ENCODE results near the gene HSBP1L1. TPM values are rescaled to one million over a fixed set of nuclear protein-coding genes. Genes with fewer than 3 reads are reported as not detected.

HSBP1L1 gene
- polyA plus RNA-seq, 4 donors, result 18.7 to 24.3 (median 20.4) TPM

DNA sequence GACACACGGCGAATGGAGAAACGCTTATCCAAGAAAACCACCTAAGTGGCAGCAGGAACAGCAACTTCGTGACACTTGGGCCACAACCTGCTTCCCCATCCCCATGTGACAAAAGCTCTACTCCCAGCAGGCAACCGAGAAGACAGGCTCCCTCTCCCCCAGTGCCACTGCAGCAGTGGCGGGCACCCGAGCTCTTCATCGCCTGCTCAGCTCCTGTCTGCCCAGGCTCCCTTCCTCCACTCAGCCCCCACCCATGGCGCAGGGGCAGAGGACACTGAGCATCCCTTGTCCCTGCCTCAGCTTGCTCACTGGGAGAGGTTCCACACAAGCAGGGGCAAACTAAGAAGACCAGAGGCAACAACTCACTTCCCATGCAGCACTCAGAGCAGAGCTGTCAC lies 35.9 kb upstream of the HSBP1L1 start:
- no peak for DNase-seq (ENCODE audit: low read depth in 4 of 4, low spot score in 3 of 4)

DNA sequence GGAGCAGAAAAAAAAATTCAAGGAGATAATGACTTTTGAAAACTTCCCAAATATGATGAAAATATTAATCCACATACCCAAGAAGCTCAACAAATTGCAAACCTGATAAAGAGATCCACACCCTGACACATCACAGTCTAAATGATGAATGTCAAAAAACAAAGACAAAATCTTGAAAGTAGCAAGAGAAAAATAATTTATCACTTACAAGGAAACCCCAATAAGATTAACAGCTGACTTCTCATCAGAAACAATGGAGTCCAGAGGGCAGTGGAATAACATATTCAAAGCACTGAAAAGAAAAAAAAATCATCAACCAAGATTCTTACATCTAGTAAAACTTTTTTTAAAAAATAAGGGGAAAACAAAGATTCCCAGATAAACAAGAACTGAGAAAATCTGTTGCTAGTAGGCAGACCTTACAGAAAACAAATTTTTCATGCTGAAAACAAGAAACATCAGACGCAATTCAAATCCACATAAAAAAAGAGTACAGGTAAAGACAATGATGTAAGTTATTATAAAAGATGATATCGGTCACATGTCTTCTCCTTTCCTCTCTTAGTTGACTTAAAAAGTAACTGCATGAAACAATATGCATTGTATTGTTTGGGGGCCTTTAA lies 34.3 kb upstream of the HSBP1L1 start:
- DNase-seq (ENCODE audit: low read depth in 4 of 4, low spot score in 3 of 4), result no peak

DNA sequence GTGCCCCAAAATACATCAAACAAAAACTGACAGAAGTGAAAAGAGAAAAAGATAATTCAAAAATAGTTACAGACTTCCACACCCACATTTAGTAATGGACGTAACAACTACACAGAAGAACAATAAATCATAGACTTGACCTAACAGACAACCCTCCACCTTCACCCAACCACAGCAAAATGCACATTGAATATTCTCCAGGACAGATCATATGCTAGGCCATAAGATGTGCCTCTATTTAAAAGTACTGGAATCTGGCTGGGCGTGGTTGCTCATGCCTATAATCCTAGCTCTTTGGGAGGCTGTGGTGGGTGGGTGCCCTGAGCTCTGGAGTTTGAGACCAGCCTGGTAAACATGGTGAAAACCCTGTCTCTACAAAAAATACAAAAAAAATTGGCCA lies 33.0 kb upstream of the HSBP1L1 start:
- DNase-seq (ENCODE audit: low read depth in 4 of 4, low spot score in 3 of 4), result no peak

DNA sequence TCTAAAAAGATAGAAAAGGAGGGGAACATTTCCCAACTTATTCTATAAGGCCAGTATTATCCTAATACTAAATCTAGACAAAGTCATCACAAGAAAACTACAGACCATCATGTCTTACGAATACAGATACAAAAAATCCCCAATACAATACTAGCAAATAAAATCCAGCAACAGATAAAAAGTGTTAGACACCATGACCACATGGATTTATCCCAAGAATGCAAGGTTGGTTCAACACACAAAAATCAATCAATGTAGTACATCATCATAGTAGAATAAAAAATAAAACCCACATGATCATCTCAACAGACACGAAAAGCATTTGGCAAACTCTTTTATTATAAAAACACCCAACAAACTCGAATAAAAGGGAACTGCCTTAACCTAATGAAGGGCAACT lies 31.5 kb upstream of the HSBP1L1 start:
- DNase-seq (ENCODE audit: low read depth in 4 of 4, low spot score in 3 of 4), result no peak

DNA sequence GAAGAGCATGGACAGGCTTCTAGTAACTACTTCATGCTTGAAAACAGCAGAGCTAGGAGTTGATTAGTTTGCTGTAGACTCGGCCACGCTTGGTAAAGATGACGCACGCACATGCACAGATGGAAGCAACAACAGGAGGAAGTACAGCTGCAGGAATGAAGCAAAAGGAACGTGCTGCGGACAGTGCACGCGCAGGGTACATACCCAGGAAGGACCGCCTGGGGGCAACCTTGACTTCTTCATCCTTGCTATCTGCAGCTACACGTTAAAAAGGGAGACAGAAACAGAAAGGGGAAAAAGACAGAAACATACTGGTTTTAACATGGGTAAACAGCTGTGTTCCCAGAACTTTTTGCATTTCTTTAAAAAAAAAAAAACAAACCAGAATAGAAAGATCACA lies 30.7 kb upstream of the HSBP1L1 start:
- DNase-seq (ENCODE audit: low read depth in 4 of 4, low spot score in 3 of 4), result no peak

DNA sequence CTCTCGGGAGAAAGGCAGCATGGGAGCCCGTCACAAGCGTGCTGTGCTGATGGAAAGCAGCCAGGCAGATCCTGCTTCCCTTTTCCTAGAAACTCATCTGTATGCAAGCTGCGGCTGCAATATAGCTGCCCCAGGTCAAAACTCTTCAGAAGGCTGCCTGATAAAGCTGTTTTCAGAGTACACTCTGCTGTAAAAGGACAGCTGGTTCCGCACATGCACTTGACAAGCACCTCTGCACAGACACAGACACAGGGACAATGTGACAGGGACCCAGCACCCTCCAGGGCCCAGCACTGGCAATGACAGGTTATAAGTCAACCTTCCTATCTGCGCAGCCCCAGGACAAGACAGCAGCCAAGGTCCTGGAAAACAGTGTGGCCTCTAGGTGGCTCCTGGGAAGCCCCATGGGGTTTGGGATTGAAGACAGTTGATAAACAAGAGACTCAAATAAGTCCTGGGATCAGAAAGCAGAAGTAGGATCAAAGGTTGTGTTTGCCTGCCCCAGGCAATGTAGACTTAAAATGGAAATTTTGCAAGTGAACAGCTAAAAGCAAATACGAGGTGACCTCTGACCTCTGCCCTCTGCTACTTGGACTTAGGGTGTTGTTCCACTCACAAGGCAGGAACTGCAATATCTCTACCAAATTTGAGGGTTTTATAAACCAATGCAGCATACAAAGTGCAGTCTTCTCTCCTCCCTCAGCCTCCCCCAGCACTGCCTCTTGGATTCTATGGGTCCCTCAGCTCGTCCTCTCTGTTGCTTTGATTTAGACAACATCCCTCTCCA lies 29.9 kb upstream of the HSBP1L1 start:
- DNase-seq (ENCODE audit: low read depth in 4 of 4, low spot score in 3 of 4), result no peak

DNA sequence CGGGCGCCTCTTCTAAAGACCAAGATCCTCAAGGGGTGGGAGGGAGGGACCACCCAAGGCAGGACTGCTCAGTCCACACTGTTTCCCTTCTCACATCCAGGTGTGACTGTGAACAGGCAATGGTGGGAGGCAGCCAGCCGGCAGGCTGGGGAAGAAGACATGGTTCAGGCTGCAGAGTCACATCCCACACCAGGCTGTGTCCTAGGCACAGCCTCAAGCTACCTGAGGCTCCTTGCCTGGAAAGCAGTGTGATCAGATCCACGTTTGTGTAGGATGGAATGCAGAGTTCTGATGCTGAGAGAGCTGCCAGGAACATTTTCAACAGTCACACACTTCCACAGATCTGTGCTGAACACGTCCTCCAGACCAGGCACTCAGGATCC lies 29.4 kb upstream of the HSBP1L1 start:
- DNase-seq (ENCODE audit: low read depth in 4 of 4, low spot score in 3 of 4), result no peak

DNA sequence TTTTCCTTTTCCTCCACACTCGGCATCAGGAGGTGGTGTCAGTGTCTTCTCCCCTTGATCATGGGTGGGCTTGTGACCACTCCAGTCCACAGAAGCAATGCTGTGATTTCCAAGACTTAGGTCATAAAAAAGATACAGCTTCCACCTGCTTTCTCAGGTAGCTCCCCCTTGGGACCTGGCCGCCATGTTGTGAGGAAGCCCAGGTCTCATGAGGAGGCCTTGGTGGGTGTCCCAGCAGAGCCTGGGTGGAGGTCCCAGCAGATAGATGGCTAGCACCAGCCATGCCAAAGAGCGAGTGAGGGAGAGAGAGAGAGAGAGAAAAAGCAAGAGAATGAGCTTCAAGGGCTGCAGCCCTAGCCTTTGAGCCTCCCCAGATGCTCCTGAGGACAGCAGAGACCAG lies 28.9 kb upstream of the HSBP1L1 start:
- DNase-seq (ENCODE audit: low read depth in 4 of 4, low spot score in 3 of 4), result no peak

DNA sequence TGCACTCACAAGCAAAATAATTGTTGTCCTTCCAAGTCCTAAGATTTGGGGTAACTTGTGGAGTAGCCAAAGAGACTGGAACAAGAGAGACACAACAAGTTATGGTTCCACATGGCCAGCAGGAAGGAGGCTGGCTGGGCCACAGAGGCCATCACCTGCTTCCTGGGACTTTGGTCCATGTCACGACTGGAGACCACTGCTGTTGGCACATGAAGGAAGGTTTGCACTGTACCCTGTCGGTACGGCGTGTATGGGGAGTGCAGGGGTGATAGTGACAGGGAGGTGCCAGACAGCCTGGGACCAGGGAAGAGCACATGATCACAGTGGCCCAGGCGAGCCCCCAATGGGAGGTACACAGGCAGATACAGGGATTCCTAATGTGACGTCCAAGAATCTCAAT lies 28.5 kb upstream of the HSBP1L1 start:
- DNase-seq (ENCODE audit: low read depth in 4 of 4, low spot score in 3 of 4), result no peak

DNA sequence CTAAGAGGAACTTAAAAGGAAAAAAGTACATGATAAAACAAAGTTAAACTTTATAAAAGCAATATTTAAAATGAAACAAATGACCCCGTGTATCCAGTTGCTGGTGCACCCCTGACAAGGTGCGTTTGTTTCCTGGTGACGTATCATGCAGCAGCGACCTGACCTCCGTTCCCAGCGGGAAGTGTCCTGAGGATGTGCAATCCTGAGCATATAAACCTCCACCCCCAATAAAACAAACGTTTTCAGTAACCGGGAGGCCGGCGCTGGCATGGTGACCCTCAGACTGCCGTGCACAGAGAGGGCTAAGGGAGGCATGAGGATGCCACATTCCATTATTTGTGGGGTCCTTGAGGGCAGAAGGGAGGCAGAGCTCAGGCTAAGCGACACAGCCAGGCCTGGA lies 27.8 kb upstream of the HSBP1L1 start:
- no peak for DNase-seq (ENCODE audit: low read depth in 4 of 4, low spot score in 3 of 4)

DNA sequence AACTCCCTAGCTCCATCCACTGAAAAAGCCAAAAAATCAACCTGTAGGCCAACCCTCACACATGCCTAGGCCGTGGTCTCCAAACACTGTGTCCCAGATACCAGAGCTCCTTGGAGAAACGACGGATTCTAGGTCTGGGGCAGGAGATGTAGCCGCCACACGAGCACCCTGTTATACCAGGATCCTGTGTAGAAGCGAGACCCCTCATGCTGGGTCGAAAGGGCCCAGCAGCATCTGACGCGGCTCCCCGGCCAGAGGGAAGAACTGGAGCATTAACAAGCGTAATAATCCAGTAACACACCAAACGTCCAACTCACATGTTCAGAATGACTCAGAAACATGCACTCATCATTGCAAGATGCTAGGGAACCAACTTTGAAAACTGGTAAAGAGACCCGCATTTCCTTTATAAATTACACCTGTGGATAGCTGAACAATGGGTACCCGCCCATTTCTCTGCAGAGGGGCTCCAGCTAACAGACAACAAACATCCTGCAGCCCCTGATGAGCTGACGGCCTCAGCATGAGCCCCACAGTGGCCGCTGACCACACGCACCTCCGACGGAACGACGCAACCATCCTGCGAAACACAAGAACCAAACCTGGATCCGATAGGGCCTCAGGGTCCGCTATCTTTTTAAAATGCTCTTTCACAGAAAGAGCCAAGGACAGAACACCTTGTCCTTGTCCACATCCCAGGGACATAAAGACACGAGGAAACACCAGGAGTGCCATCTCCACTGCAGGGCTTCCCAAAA lies 27.2 kb upstream of the HSBP1L1 start:
- DNase-seq (ENCODE audit: low read depth in 4 of 4, low spot score in 3 of 4), result no peak

DNA sequence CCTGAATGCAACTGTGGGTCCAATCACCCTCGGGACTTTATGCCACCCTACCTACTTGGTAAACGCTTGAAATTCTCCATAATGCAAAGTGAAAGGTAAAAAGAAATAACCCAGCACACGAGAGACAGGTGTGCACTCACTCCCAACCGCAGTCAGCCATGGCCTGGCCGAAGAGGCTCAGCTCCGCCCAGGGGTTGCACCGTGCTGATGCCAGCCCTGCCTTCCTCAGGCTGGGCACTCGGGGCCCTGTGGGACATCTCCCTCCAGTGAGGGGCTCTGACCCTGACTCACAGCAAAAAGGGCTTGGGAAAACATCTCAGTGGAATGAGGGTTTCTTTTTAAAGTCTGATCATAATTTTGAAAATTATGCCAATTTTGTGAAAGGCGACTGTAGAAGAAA lies 26.2 kb upstream of the HSBP1L1 start:
- no peak for DNase-seq (ENCODE audit: low read depth in 4 of 4, low spot score in 3 of 4)

DNA sequence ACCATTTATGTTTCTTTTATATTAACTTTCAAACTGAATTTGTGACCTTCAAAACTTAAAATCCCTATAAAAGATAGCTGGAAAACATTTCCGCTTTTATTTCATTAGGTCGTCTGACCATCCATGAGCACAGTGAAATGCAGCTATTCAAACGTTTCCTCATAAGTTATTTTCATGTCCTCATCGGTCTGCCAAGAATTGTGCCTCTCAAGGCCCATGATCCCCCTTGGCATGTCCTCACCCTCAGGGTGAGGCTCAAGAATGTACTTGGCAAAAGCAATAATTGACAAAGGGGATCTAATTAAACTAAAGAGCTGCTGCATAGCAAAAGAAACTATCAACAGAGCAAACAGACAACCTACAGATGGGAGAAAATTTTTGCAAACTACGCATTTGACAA lies 25.3 kb upstream of the HSBP1L1 start:
- no peak for DNase-seq (ENCODE audit: low read depth in 4 of 4, low spot score in 3 of 4)

DNA sequence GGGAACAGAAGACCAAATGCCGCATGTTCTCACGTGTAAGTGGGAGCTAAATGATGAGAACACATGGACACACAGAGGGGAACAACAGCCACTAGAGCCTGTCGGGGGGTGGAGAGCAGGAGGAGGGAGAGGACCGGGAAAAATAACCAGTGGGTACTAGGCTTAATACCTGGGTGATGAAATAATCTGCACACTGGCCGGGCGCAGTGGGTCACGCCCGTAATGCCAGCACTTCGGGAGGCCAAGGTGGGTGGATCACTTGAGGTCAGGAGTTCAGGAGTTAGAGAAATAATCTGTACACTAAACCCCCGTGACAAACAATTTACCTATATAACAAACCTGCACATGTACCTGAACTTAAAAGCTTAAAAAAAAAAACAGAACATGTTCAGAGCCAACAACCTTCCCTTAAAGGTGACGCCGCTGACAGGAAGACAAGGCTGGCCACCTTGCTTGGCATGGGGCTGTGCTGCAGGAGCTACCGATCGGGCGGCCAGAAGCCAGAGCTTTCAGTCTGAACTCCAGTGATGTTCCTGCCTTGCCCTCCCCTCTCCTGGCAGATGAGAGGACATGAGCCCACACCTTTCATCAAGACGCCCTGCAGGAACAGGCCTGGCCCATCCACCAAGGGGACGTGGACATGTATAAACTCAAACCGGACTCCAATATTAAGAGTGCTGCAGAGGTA lies 24.2 kb upstream of the HSBP1L1 start:
- DNase-seq (ENCODE audit: low read depth in 4 of 4, low spot score in 3 of 4), result no peak

DNA sequence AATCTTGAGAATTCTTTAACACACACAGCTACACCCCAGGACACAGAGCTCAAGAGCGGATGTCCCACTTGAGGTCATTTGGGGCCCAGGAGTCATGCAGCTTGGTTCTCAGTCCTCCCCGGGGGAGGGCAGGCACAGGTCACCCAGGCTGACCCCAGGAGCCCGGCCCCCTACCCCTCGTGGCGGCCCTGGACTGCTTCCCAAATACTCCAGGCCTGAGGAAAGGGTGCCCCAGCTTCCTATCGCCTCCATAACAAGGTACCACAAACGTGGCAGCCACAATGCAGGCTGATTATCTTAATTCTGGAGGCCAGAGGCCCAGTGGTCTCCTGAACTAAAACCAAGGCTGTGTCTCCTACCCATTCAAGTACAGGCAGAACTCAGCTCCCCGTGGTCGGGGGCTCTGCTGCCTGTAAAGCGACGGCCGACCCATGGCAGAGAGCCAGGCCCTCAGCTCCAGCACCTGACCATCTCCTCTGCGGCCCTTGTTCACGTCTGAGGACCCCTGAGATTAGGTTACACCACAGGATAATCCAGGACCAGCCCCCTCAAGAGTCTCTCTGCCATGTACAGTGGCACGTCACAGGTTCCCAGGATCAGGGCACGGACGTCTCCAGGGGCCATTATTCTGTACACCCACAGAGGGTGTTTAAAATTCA lies 23.5 kb upstream of the HSBP1L1 start:
- no peak for DNase-seq (ENCODE audit: low read depth in 4 of 4, low spot score in 3 of 4)

DNA sequence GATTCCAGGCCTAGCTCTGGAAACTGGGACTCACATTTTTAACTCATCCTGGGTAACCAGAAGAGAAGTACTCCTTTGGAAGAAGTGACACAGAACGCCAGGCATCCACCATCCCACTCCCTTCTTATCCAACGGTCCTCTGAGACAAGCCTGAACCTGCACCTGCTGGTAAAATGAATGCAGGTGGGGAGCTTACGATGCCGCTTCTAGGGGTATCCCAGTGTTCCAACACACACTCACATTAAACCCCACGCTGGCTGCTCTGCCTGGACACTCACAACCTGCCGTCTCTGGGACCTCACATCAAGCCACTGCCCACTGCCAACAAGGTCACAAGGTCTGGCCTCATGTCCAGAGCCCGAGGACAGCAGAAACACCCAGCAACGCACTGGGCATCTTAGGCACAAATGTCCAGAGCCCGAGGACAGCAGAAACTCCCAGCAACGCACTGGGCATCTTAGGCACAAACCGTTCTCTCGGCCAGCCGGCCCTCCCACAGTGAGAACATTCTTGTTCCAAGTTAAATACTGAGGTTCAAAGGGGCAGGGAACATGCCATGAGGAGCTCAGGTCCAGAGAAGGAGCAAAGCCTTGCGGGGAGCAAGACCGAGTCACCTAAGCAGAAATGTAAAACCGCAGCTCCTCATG lies 22.8 kb upstream of the HSBP1L1 start:
- no peak for DNase-seq (ENCODE audit: low read depth in 4 of 4, low spot score in 3 of 4)

DNA sequence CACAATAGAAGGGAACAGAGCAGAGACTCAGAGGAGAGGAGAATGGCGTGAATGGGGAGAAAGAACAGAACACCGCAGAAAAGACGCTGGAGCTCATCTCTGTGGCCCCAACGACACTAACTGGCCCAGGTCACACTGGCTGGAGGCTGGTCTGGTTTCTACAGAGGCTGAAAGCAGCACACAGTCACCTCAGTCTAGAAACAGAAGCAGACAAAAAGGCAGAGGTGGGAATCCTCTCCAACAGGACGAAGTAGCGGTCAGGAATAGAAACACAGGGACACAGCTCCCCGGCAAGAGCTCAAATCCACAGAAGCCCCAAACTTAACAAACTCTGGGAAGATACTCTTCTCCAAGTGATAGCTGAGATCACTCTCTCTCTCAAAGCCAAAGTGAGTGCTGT lies 22.2 kb upstream of the HSBP1L1 start:
- DNase-seq (ENCODE audit: low read depth in 4 of 4, low spot score in 3 of 4), result no peak

DNA sequence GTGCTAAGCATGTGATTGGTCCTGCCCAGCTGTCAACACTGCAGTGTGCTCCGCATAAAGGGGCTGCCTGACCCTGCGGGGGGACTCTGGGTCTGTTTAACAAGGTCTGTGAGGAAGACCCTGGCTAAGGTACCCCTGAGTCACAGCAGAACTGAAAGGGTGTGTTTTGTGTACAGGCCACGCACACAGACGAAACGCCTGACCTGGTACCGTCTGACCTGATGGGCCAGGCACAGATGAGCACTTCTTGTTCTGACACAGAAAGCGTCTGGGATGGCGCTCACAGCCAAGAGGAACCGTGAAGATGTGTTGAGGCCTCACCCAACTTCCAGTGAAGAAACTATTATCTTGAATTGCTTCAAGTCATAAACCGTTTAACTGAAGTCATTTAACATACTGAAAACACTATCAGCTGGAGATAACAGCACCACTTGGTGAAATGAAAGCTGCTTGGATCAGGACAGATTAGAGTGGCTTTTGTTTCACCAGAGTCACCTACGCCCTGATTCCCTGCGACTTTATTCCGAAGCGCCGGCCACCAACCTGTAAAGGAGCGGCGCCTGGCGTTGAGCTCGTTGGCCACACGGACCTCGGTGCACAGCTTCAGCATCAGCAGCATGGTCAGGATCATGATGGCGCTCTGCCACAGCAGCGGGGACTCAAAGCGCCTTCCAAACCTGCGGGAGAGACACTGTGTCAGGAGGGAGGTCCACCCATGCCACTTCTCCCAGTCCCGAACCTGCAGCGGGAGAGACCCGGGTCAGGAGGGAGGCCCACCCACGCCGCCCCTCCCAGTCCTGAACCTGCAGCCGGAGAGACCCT lies 21.4 kb upstream of the HSBP1L1 start:
- no peak for DNase-seq (ENCODE audit: low read depth in 4 of 4, low spot score in 3 of 4)

DNA sequence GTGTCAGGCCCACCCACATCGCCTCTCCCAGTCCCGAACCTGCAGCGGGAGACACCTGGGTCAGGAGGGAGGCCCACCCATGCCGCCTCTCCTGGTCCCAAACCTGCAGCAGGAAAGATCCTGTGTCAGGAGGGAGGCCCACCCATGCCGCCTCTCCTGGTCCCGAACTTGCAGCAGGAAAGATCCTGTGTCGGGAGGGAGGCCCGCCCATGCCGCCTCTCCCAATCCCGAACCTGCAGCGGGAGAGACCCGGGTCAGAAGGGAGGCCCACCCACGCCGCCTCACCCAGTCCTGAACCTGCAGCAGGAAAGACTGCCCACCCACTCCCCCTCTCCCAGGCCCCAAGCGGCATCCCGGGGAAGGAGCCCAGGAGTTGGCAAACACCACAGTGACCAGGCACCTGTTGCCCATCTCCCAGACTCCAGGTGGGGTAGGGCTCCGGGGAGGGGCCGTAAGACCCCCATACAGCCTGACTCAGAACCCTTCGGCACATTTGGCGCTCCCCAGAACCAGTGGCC lies 20.8 kb upstream of the HSBP1L1 start:
- no peak for DNase-seq (ENCODE audit: low read depth in 4 of 4, low spot score in 3 of 4)
